Measurements from ENCODE around the gene DZIP3. TPM values are rescaled to one million over a fixed set of nuclear protein-coding genes. Genes with fewer than 3 reads are reported as not detected.
"Not testable (repeated sequence)": the region's sequence is repeated elsewhere in the genome, so short reads cannot be mapped to it uniquely, and the experiment has no call there.

The DZIP3 gene
- total RNA-seq, 1 experiment from 2014 or later: 22.1 TPM

- Histone ChIP-seq H2AK5ac (ENCODE audit: insufficient read length, low read length) (no peak overlapping the region), H3K4me1 (ENCODE audit: insufficient read depth, low read length) (no peaks in the 10 kb centered on the region; the same call in 1 of the 2 replicates), H3K27me3 (ENCODE audit: insufficient read depth, low read length) (no peaks in the 10 kb centered on the region), H3K18ac (ENCODE audit: insufficient read length, low read depth, low read length) (no peak overlapping the region), H3K79me2 (ENCODE audit: insufficient read depth, low read length) (no peaks in the 10 kb centered on the region), H4K5ac (ENCODE audit: insufficient read length, low read depth, low read length) (no peak overlapping the region), H3K56ac (ENCODE audit: insufficient read length, low read depth, low read length) (no peak overlapping the region), H3K79me1 (ENCODE audit: insufficient read depth, low read depth, low read length, poor library complexity, severe bottlenecking) (no peaks in the 10 kb centered on the region), H3K23me2 (ENCODE audit: insufficient read length, low read depth, low read length, poor library complexity, severe bottlenecking) (no peaks in the 10 kb centered on the region), H2BK120ac (ENCODE audit: low read depth, low read length, poor library complexity, severe bottlenecking) (no peak overlapping the region), H3K9ac (ENCODE audit: extremely low read depth, insufficient read length, low read length) (no peak overlapping the region), H3K23ac (ENCODE audit: insufficient read length, low read depth, low read length) (no peak overlapping the region), H2BK12ac (ENCODE audit: insufficient read length, low read depth, low read length) (no peak overlapping the region), H3T11ph (ENCODE audit: low read length) (no peak overlapping the region), H3K4me2 (ENCODE audit: insufficient read depth, insufficient read length, low read length) (no peak overlapping the region), H3K27ac (ENCODE audit: insufficient read length, low read depth, low read length) (no peak overlapping the region), H2BK15ac (ENCODE audit: low read depth, low read length) (no peak overlapping the region), H3K4ac (ENCODE audit: low read depth, low read length) (no peak overlapping the region), H4K8ac (replicated peaks; ENCODE audit: insufficient read length, low read depth, low read length) (no peak overlapping the region), H2BK5ac (ENCODE audit: insufficient read length, low read length) (no peak overlapping the region), H4K20me1 (ENCODE audit: control insufficient read depth, insufficient read depth, insufficient read length) (no peaks in the 10 kb centered on the region), H2AFZ (ENCODE audit: low read length) (no peak overlapping the region), H3K9me3 (ENCODE audit: control insufficient read depth, low read depth, low read length) (no peaks in the 10 kb centered on the region), H4K91ac (ENCODE audit: insufficient read length, low read depth, low read length) (no peak overlapping the region), H3K14ac (ENCODE audit: insufficient read depth, low read length) (no peak overlapping the region), H2BK20ac (ENCODE audit: low read depth, low read length, poor library complexity, severe bottlenecking) (no peak overlapping the region)
- no peak for DNase-seq
- no peak overlapping the region for H3K4me3 Mint-ChIP-seq
- H3K27me3 Mint-ChIP-seq (ENCODE audit: low read depth): no peaks in the 10 kb centered on the region
- H3K9me3 Mint-ChIP-seq: no peaks in the 10 kb centered on the region
- 0 out of 7 replicates have a peak, but pooled peaks cover 0 to 6% (median 0%) of the 10 kb centered on the region in 3 experiments for H3K36me3 Mint-ChIP-seq (ENCODE audit: insufficient read depth in 1 of 3, low read depth in 3 of 3)
- no peak for TF ChIP-seq CTCF (conservative IDR thresholded peaks at IDR 0.05)
- H3K27ac Mint-ChIP-seq: no peak overlapping the region
- no CpG with 5 or more reads among the region's 1 CpG for WGBS (ENCODE audit: extremely low coverage, insufficient read length, low lambda C conversion rate)
- H3K4me1 Mint-ChIP-seq: peaks cover 4 to 10% of the 10 kb centered on the region in 2 experiments
These were observed 21.1 kb downstream of the DZIP3 start for GRCh38 chr3:108610651-108611050.

GRCh38 chr3:108616090-108616489 is 26.6 kb downstream of the DZIP3 start:
- not testable (repeated sequence) for H3T11ph ChIP-seq (ENCODE audit: low read length); H3K9ac ChIP-seq (ENCODE audit: extremely low read depth, insufficient read length, low read length); H2BK5ac ChIP-seq (ENCODE audit: insufficient read length, low read length); H3K27me3 ChIP-seq (ENCODE audit: insufficient read depth, low read length); H2BK20ac ChIP-seq (ENCODE audit: low read depth, low read length, poor library complexity, severe bottlenecking); H2BK15ac ChIP-seq (ENCODE audit: low read depth, low read length); H3K4me2 ChIP-seq (ENCODE audit: insufficient read depth, insufficient read length, low read length); H2AK5ac ChIP-seq (ENCODE audit: insufficient read length, low read length); H3K27ac ChIP-seq (ENCODE audit: insufficient read length, low read depth, low read length); H4K20me1 ChIP-seq (ENCODE audit: control insufficient read depth, insufficient read depth, insufficient read length); H3K4me3 Mint-ChIP-seq; H3K4me1 Mint-ChIP-seq; DNase-seq; H3K18ac ChIP-seq (ENCODE audit: insufficient read length, low read depth, low read length); H4K5ac ChIP-seq (ENCODE audit: insufficient read length, low read depth, low read length); H2AFZ ChIP-seq (ENCODE audit: low read length); H3K27me3 Mint-ChIP-seq (ENCODE audit: low read depth); H3K14ac ChIP-seq (ENCODE audit: insufficient read depth, low read length); H2BK120ac ChIP-seq (ENCODE audit: low read depth, low read length, poor library complexity, severe bottlenecking); H3K9me3 Mint-ChIP-seq; H3K4me1 ChIP-seq (ENCODE audit: insufficient read depth, low read length); H4K91ac ChIP-seq (ENCODE audit: insufficient read length, low read depth, low read length); H3K79me1 ChIP-seq (ENCODE audit: insufficient read depth, low read depth, low read length, poor library complexity, severe bottlenecking); H3K79me2 ChIP-seq (ENCODE audit: insufficient read depth, low read length); H3K4ac ChIP-seq (ENCODE audit: low read depth, low read length); H4K8ac ChIP-seq (replicated peaks; ENCODE audit: insufficient read length, low read depth, low read length); H3K23me2 ChIP-seq (ENCODE audit: insufficient read length, low read depth, low read length, poor library complexity, severe bottlenecking); H3K23ac ChIP-seq (ENCODE audit: insufficient read length, low read depth, low read length); H3K56ac ChIP-seq (ENCODE audit: insufficient read length, low read depth, low read length); H3K9me3 ChIP-seq (ENCODE audit: control insufficient read depth, low read depth, low read length); H2BK12ac ChIP-seq (ENCODE audit: insufficient read length, low read depth, low read length)
- H3K27ac Mint-ChIP-seq: peak overlapping the region in 1 of 3 experiments; percentile 62; a peak in 1 of 7 replicates
- WGBS (ENCODE audit: extremely low coverage, insufficient read length, low lambda C conversion rate): no CpG with 5 or more reads among the region's 8 CpGs
- H3K36me3 Mint-ChIP-seq (ENCODE audit: insufficient read depth in 1 of 3, low read depth in 3 of 3): peaks cover 7 to 13% (median 11%) of the 10 kb centered on the region in 3 experiments; a peak in 6 of 7 replicates

Data from H9 (cell line).